ENCODE results near the gene ABO.
"Not testable (repeated sequence)": the region's sequence is repeated elsewhere in the genome, so short reads cannot be mapped to it uniquely, and the experiment has no call there.

ABO gene

GRCh38 chr9:133276923-133277322 is 1.9 kb upstream of the ABO start:
- DNase-seq (ENCODE audit: low read depth) = no peak
- TF ChIP-seq, protein P1, sequence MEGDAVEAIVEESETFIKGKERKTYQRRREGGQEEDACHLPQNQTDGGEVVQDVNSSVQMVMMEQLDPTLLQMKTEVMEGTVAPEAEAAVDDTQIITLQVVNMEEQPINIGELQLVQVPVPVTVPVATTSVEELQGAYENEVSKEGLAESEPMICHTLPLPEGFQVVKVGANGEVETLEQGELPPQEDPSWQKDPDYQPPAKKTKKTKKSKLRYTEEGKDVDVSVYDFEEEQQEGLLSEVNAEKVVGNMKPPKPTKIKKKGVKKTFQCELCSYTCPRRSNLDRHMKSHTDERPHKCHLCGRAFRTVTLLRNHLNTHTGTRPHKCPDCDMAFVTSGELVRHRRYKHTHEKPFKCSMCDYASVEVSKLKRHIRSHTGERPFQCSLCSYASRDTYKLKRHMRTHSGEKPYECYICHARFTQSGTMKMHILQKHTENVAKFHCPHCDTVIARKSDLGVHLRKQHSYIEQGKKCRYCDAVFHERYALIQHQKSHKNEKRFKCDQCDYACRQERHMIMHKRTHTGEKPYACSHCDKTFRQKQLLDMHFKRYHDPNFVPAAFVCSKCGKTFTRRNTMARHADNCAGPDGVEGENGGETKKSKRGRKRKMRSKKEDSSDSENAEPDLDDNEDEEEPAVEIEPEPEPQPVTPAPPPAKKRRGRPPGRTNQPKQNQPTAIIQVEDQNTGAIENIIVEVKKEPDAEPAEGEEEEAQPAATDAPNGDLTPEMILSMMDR (conservative IDR thresholded peaks at IDR 0.05; ENCODE audit: low read length) = no peak
- no peak overlapping the region for H3K4me3 ChIP-seq (ENCODE audit: low read length)

- TF ChIP-seq, protein P1 (conservative IDR thresholded peaks at IDR 0.05; ENCODE audit: low read length) = no peak
- no peak for DNase-seq (ENCODE audit: low read depth)
- H3K4me3 ChIP-seq (ENCODE audit: low read length) = no peak overlapping the region
Measured at GRCh38 chr9:133276001-133276884, 1.2 kb upstream of the ABO start.

DNA sequence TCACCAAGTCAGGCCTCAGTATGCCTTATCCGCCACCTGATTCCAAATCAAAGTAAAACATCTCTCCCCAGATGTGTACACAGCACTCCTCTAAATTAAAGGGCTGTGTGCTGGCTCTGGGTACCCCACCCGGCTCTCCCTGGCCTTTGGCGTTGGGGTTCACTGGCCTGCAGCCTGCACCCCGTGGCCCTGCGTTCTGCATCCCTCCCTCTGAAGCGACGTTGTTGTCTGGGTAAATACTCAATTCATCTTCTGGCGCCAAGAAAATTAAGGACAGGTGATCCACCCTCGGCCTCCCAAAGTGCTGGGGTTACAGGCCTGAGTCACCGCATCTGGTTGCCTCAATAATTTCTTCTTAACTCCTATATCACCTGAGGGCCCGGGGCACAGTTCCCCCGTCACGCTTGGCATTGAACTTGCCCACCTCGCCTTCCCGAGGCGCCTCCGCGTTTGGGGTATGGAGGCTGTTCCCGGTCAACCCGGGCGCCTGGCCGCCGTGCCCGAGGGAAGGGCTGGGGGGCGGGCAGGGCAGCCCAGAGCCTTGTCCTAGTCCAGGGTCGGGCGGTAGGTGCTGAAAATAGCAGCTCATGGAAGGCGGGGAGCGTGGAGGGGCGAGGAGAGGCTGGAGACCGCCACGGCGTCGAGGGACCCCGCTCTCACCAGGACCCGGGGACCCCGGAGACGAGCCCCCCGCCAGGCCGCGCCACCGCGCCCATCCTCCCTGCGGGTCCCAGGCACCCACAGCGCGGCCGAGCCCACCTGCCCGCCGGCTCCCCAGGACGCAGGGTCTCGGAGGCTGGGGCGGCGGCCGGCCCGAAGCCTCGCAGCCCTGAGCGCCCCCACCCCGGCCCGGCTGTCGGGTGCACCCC is 531 bp downstream of the ABO start:
- TF ChIP-seq, protein P1 (conservative IDR thresholded peaks at IDR 0.05; ENCODE audit: low read length) = no peak
- H3K4me3 ChIP-seq (ENCODE audit: low read length) = no peak overlapping the region
- no peak for DNase-seq (ENCODE audit: low read depth)

GRCh38 chr9:133273819-133274218 is 1.2 kb downstream of the ABO start:
- TF ChIP-seq, protein P1 (conservative IDR thresholded peaks at IDR 0.05; ENCODE audit: low read length) = no peak
- H3K4me3 ChIP-seq (ENCODE audit: low read length) = no peak overlapping the region
- DNase-seq (ENCODE audit: low read depth) = no peak

GRCh38 chr9:133273098-133273497 is 1.9 kb downstream of the ABO start:
- no peak for DNase-seq (ENCODE audit: low read depth)
- TF ChIP-seq, protein P1 (conservative IDR thresholded peaks at IDR 0.05; ENCODE audit: low read length) = no peak
- no peak overlapping the region for H3K4me3 ChIP-seq (ENCODE audit: low read length)

DNA sequence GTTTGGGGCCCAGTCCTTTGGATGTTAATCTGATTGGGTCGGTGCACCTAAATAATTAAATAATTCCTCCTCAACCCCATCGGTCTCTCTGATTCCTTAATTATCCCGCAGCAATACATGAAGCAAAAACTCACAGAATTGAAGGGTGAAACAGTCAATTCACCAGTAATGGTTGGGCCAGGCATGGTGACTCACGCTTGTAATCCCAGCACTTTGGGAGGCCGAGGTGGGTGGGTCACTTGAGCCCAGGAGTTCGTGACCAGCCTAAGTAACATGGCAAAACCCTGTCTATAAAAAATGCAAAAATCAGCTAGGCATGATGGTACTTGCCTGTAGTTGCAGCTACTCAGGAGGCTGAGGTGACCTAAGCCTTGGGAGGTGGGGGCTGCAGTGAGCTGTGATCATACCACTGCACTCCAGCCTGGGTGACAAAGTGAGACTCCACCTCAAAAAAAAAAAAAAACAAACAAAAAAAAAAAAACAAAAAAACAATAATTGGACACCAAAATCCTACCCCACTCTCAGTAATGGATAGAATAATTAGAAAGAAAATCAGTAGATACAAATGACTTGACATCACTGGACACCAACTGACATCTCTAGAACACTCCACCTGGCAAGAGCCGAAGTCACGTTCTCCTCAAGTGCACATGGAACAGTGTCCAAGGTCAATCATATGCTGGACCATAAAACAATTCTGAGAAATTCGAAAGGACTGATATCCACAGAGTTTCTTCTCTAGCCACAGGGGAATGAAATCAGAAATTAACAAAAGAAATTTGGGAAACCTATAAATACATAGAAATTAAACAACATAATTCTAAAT is 5.3 kb downstream of the ABO start:
- TF ChIP-seq, protein P1 (conservative IDR thresholded peaks at IDR 0.05; ENCODE audit: low read length) = no peak
- no peak overlapping the region for H3K4me3 ChIP-seq (ENCODE audit: low read length)
- no peak for DNase-seq (ENCODE audit: low read depth)

GRCh38 chr9:133269136-133269535 is 5.9 kb downstream of the ABO start:
- not testable (repeated sequence) for DNase-seq (ENCODE audit: low read depth)

More at GRCh38 chr9:133269136-133269535, 5.9 kb downstream of the ABO start:
- H3K4me3 ChIP-seq (ENCODE audit: low read length) = not testable (repeated sequence)
